GM19238 (cell line): Measurements from ENCODE around the gene HIRA.
"Not testable (repeated sequence)": the region's sequence is repeated elsewhere in the genome, so short reads cannot be mapped to it uniquely, and the experiment has no call there.

Experiments used
- DNase-seq: peaks from one replicate; pipeline ENCODE4 v3.0.0; 2011; ENCODE audit warnings: low spot score; ENCODE audit not compliant: insufficient read length

Gene HIRA

DNA sequence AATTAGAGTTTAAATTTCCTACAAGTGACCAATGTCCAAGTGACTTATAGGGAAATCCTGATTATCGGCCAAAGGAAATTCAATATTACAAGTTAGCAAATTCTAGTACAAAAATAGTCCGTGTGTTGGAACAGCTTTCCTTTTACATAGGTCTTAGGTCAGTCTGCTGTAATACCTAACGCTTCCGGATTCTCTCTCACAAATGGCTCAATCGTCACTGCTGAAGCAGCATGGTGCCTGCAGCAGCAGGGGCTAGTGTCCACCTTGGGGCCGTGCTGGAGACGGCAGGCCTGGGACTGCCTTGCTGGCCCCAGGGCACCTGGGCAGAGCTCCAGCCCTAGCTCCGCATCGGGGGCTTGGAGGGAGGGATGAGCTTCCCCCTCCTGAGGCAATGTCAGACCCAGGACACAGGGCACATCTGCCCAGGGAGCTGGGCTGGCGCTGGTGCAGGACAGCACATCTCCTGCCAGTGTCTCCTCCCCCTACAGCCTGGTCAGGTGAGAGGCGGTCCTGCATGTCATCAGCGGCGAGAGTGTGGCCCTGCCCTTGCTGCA lies 100.6 kb downstream of the HIRA start:
- DNase-seq, result no peak

DNA sequence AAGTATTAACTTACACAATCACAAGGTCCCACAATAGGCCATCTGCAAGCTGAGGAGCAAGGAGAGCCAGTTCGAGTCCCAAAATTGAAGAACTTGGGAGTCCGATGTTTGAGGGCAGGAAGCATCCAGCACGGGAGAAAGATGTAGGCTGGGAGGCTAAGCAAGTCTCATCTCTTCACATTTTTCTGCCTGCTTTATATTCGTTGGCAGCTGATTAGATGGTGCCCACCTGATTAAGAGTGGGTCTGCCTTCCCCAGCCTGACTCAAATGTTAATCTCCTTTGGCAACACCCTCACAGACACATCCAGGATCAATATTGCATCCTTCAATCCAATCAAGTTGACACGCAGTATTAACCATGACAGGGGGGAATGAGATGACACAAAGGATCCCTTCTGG lies 101.3 kb downstream of the HIRA start:
- not testable (repeated sequence) for DNase-seq

DNA sequence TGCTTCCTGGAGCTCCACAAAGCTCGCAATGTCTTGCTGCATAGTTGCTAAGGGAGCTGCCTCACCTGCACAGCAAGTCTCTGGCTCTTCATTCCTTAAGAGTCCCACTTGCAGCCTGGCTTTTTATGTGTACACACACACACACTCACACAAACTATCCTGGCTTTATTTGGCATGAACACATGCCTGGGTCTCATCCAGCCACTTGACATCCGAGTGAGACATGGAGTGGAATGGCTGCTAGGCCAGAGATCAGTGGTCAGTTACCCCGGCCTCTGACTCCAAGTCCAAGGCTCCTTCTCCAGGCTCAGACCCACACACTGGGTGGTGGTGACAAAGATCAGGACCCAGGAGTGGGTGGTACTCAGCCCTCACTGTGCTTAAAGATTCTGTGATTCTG lies 102.1 kb downstream of the HIRA start:
- no peak for DNase-seq

DNA sequence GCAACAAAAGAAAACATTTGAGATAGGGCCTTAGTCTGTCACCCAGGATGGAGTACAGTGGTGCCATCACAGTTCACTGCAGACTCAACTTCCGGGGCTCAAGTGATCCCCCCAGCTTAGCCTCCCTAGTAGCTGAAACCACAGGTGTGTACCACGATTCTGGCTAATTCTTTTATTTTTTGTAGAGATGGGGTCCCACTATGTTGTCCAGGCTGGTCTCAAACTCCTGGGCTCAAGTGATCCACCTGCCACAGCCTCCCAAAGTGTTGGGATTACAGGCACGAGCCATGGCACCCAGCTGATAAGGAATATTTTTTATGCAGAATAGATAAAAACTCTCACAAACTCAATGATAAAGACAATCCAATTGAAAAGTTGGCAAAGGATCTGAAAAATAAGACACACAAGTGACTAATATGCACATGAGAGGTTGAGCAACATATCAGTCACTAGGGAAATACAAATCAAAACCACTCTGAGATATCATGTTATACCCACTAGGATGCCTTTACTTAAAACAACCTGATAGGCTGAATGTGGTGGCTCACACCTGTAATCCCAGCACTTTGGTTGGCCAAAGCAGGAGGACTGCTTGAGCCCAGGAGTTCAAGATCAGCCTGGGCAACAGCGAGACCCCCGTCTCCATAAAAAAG lies 106.1 kb downstream of the HIRA start:
- no peak for DNase-seq

DNA sequence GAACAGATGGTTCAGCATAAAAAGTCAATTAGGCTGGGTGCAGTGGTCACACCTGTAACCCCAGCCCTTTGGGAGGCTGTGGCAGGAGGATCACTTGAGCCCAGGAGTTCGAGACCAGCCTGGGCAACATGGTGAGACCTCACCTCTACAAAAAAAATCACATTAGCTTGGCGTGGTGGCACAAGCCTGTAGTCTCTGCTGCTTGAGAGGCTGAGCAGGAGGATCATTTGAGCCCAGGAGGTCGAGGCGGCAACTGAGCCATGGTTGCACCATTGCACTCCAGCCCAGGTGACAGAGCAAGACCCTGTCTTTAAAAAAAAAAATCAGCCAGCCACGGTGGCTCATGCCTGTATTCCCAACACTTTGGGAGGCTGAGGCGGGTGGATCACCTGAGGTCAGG lies 108.1 kb downstream of the HIRA start:
- not testable (repeated sequence) for DNase-seq

DNA sequence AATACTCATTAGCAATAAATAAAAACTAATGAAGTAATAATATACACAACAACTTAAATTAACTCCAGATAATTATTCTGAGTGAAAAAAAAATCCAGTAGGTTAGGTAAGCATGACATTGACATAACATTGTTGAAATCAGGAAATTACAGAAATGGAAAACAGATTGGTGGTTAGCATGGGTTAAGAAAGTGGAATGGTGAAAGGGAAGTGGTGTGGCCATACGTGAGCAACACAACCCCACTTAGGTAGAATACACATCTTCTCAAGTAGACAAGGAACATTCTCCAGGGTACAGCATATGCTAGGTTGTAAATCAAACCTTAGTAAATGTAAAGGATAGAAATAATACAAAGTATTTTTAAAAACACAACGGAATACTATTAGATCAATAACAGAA lies 109.8 kb downstream of the HIRA start:
- no peak for DNase-seq

DNA sequence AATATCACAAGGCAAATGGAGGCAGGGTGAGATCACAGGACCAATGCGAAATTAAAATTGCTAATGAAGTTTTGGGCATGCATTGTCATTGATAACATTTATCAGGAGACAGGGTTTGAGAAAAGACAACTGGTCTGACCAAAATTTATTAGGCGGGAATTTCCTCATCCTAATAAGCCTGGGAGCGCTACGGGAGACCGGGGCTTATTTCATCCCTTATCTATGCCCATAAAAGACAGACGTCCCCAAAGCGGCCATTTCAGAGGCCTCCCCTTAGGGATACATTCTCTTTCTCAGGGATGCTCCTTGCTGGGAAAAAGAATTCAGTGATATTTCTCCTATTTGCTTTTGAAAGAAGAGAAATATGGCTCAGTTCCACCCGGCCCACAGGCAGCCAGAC lies 111.4 kb downstream of the HIRA start:
- not testable (repeated sequence) for DNase-seq

DNA sequence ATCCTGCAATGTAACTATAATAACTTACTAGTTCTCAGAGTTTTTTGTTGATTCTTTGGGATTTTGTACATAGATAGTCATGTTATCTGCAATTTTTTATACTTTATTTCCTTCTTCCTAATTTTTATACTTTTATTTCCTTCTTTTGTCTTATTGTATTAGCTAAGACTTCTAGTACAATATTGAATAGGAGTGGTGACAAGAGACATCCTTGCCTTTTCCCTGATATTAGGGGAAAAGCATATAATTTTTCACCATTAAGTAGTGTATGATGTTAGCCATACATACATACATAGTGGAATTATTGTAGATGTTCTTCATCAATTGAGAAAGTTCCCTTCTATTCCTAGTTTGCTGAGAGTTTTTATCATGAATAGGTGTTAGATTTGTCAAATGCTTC lies 112.3 kb downstream of the HIRA start:
- DNase-seq, result no peak

DNA sequence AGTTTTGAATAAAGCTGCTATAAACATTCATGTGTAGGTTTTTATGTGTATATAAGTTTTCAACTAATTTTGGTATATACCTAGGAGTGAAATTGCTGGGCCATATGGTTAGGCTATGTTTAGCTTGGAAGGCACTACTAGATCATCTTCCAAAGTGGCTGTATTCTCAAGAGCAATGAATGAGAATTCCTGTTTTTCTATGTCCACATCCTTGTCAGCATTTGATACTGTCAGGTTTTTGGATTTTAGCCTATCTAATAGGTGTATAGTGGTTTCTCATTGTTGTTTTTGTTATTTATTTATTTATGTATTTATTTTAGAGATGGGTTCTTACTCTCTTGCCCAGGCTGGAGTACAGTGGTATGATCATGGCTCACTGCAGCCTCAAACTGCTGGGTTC lies 113.7 kb downstream of the HIRA start:
- DNase-seq, result no peak

DNA sequence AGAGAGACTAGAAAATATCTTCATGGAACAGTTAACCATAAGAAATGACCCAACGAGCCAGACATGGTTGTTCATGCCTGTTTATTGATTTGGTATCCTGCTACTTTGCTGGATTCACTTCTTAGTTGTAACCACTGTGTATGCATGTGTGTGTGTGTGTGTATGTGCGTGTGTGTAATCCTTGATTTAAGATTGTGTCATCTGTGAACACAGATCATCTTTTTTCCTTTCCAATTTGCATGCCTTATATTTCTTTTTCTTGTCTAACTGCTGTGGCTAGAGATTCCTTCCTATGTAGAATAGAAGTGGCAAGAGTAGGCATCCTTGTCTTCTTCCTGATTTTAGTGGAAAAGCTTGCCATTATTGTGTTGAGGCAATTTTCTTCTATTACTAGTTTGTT lies 123.7 kb downstream of the HIRA start:
- DNase-seq, result no peak

DNA sequence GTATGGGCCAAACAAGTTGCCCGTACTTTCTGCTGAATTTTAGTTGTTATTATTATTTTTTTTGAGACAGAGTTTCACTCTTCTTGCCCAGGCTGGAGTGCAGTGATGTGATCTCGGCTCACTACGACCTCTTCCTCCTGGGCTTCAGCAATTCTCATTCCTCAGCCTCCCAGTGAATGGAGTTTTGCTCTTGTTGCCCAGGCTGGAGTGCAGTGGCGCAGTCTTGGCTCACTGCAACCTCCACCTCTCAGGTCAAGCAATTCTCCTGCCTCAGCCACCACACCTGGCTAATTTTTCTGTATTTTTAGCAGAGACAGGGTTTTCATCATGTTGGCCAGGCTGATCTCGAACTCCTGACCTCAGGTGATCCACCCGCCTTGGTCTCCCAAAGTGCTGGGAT lies 125.0 kb downstream of the HIRA start:
- not testable (repeated sequence) for DNase-seq

DNA sequence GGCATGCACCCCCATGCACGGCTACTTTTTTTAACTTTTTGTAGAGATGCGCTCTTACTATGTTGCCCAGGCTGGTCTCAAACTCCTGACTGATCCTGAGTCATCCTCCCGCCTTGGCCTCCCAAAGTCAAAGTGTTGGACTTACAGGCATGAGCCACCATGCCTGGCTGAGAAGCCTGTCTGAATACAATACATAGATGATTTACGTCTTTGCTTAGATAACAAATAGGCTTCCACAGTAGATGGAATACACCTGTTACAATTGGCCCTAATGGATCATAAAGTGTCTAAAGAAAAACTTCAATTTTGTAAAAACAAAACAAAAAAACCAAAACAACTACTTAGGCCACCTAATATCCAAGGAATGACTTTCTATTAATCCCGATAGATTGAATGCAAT lies 127.0 kb downstream of the HIRA start:
- no peak for DNase-seq

DNA sequence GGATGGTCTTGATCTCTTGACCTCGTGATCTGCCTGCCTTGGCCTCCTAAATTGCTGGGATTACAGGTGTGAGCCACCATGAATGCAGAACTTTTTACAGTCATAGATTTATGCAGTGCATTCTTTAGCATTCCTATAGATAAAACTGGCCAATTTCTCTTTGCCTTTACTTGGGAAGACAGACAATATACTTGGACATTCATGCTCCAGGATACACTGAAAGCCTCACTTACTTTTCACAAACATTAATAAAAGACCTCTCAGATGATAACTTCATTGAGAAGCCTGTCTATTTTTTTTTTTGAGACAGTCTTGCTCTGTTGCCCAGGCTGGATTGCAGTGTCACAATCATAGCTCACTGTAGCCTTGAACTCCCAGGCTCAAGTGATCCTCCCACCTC lies 127.7 kb downstream of the HIRA start:
- no peak for DNase-seq

DNA sequence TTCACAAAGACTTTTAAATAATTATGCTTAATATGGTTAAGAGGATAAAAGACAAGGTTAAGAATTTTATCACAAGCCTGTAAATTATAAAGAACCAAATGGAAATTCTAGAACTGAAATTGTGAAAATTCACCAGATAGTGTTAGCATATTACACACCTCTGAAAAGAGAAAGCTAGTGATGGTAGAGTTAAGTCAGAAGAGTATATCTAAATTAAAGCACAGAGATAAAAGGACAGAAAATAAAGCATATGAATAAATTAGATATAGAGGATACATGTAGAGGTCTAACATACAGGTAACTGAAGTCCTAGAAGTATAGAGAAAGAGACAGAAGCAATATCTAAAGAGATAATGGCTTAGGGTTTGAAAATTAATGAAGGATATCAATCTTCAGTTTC lies 135.8 kb downstream of the HIRA start:
- DNase-seq, result no peak

DNA sequence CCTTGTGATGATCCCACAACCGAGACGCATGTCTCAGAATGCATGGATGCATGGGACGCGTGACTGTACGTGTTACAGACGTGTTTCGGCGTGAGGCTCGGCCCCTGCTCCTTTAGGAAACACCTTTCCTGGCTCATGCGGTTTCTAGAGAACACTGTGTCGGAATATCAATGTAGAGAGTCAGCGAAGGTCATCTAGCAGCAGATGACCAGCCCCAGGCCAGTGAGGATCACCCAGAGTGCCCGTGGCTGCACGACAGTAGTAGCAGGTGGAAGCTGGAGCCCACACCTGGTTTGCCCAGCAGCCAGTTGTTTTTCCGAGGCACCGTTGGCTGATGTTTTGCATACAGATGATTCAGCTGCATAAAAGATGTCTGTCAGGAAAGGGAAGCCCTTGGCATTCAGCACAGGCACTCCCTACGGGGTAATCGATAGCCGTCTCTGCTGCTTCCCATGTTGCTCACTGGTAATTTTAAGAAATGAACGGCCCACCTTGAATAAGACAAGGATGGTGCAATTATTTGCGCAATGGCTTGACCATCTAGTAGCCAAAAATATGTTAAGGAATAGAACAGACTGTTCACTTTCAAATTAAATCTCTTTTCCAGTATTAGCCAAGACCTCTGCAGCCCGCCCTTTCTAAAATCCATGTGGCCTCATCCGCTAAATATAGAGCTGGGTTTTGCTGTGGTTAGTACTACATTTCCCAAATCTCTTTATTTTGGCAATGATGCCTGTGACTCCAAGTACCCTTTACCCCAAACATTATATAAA lies 138.9 kb downstream of the HIRA start:
- DNase-seq, result no peak

DNA sequence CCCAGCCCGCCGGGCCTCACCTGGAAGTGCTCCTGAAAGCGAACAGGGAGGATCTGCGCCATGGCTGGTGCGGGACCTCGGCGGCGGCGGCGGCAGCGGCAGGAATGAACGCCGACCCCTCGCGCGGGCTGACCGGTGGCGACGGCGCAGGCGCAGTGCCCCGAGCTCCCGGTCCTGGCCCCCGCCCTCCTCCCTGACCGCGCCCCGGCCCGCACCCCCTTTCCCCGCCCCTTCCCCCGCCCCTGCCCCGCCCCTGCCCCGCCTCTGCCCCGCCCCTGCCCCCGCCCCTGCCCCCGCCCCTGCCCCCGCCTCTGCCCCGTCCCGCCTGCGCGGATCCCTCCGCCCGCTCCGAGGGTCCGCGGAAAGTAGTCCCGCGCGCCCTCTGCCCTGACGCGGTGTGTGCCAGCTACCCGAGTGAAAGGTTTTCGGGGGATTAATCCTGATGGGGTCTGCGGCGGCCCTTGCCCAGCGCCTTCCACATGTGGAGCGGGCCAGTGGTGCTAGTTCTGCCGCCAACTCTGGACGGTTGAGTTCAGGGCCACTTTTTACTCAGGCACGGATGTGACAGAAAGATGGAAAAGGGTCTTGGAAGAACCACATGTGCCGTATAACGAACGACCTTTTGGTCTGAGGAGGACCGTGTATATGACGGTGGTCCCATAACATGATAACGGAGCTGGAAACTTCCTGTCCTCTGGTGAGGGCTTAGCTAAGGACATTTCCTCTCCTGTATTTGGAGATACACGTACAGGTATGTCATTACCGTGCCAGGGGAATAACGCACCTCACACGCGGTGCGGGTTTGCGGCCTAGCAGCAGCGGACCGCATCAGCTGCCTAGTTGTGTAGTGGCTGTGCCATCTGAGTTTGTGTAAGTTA lies 139.7 kb downstream of the HIRA start, which contains the start of gene CLTCL1:
TSS of gene CLTCL1 (minus strand) at position 140 of the 878 bp plus-strand sequence. CDS start at position 62, 78 bp downstream.
- peak; percentile 92 for DNase-seq

DNA sequence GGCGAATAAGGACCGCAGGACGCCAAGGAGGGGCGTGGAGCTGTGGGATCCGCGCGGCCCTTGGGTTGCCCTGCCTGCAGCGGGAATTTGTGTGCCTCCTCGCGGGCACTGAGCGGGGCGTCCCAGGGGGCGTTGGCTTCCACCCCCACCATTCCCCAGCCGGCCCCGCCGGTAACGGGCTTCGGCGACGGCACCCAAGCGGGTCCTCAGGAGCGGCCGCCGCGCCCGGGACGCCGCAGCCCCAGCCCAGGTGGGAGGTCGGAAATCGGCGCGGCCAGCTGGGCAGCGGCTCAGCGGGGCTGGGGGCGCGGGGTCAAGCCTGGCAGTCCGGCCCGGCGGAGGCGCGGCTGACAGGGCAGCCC lies 140.3 kb downstream of the HIRA start:
- no peak for DNase-seq

DNA sequence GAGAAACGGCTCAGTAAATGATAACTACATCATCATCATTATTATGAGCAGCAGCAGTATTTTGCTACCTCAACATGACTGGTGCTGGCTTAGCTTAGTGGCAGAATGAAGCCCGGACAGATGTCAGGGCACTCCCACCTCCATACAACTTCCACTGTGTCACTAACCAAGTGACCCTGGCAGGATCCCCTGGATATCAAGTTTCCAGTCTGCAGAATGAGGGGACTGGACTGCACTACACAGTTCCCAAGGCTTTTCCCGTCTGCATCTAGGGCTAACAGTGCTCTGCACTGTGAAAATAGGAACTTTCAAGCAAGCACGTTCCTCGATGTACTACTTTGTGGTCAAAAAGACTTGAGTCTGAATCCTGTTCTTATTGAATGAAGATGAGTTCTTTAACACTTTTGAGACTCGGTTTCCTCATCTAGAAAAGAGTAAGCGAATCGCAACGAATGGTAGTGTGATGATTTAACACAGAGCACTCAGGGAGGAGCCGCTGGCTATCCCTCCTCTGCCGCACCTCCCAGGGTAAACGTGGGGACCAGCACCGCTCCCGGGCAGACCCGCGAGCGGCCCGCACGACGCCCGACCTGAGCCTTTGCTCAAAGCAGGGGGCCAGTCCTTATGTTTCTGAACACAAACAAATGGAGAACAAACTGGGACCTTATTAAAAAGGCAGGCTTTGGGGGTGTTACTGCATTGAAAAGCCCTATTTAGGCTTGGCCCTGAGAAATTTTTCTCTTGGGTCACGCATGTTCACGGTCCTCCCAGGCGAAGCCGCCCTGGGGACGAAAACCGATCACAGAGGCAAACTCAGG lies 140.9 kb downstream of the HIRA start:
- no peak for DNase-seq

DNA sequence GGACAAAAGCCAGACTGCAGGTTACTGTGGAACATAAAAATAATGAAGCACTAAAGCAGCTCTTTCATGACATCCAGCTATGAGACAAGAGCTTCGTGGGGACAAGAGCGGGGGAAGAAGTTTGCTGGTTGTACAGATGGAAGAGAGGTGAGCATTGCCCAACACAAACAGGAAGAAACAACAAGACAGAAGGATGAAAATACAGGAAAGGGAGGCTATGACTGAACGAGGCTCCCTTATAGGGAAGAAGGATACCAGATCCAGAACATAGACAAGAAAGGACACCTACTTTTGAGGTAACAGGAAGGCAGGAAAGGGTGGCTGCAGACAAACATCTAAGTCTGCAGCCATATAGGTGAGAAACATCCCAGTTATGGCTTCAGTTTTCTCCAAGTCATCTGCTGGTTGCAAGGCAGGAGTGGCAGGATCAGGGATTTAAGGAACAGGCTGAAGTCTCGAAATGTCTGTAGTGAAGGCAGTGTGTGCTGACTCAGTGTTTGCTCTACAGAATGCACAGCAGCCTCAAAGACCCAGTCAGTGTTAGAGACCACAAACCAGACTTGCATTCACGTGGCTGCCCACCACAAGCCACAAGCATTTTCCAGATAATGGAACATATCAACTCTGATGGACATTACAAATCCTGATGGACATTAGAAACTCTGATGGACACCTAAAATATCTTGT lies 141.9 kb downstream of the HIRA start:
- no peak for DNase-seq

DNA sequence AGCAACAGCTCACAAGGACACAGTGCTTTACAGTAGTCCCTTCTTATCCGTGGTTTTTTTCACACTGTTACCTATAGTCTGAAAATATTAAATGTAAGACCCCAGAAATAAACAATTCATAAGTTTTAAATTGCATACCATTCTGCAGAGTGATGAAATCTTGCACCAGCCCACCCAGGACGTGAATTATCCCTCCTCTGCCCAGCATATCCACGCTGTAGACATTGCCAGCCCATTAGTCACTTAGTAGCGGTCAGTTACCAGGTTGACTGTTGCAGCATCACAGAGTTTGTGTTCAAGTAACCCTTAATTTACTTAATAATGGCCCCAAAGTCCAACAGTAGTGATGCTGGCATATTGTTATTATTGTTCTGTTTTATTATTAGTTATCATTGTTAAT lies 143.6 kb downstream of the HIRA start:
- DNase-seq, result no peak
